ENCODE data around the gene TMEM135.

Gene TMEM135

GRCh38 chr11:87194985-87195820, 157.5 kb downstream of the TMEM135 start:
- DNase-seq, result no peak
- Histone ChIP-seq H3K4me3 (ENCODE audit: low read depth, low read length) (no peak overlapping the region), H3K36me3 (no peaks in the 10 kb centered on the region), H3K9me3 (no peaks in the 10 kb centered on the region), H3K27me3 (no peaks in the 10 kb centered on the region), H3K4me1 (no peaks in the 10 kb centered on the region)
- no peak for TF ChIP-seq CTCF (IDR thresholded peaks at IDR 0.05; ENCODE audit: low read depth, low read length)

GRCh38 chr11:87198266-87198881, 160.6 kb downstream of the TMEM135 start:
- Histone ChIP-seq H3K4me1 (no peaks in the 10 kb centered on the region), H3K27me3 (no peaks in the 10 kb centered on the region), H3K36me3 (no peaks in the 10 kb centered on the region), H3K9me3 (no peaks in the 10 kb centered on the region), H3K4me3 (ENCODE audit: low read depth, low read length) (no peak overlapping the region)
- TF ChIP-seq CTCF (IDR thresholded peaks at IDR 0.05; ENCODE audit: low read depth, low read length), result no peak
- no peak for DNase-seq

- Histone ChIP-seq H3K36me3 (no peaks in the 10 kb centered on the region), H3K4me3 (ENCODE audit: low read depth, low read length) (no peak overlapping the region), H3K9me3 (no peaks in the 10 kb centered on the region), H3K4me1 (no peaks in the 10 kb centered on the region), H3K27me3 (no peaks in the 10 kb centered on the region)
- no peak for DNase-seq
- TF ChIP-seq CTCF (IDR thresholded peaks at IDR 0.05; ENCODE audit: low read depth, low read length), result no peak
Observed at GRCh38 chr11:87201376-87201775, 163.6 kb downstream of the TMEM135 start.

- Histone ChIP-seq H3K4me1 (no peaks in the 10 kb centered on the region), H3K9me3 (no peaks in the 10 kb centered on the region), H3K27me3 (no peaks in the 10 kb centered on the region), H3K4me3 (ENCODE audit: low read depth, low read length) (no peak overlapping the region), H3K36me3 (no peaks in the 10 kb centered on the region)
- TF ChIP-seq CTCF (IDR thresholded peaks at IDR 0.05; ENCODE audit: low read depth, low read length), result no peak
- no peak for DNase-seq
Observed at GRCh38 chr11:87203907-87204602, 166.3 kb downstream of the TMEM135 start.

GRCh38 chr11:87212891-87213290, 175.2 kb downstream of the TMEM135 start:
- no peak overlapping the region for H3K4me3 ChIP-seq (ENCODE audit: low read depth, low read length)
- no peaks in the 10 kb centered on the region for H3K4me1 ChIP-seq
- no peaks in the 10 kb centered on the region for H3K27me3 ChIP-seq
- H3K36me3 ChIP-seq, result no peaks in the 10 kb centered on the region
- no peak for TF ChIP-seq CTCF (IDR thresholded peaks at IDR 0.05; ENCODE audit: low read depth, low read length)
- no peaks in the 10 kb centered on the region for H3K9me3 ChIP-seq
- no peak for DNase-seq

All from BE2C (cell line).